K562 (cell line): Measurements from ENCODE around the gene ACOT9. TPM values are rescaled to one million over a fixed set of nuclear protein-coding genes. Genes with fewer than 3 reads are reported as not detected.

Experiments
- EHMT2 ChIP-seq: fragments of 450-650 bp; IDR thresholded peaks from 2 replicates; pipeline ENCODE4 v1.6.1; 2018; ENCODE audit warnings: antibody characterized with exemption
- ETV5 ChIP-seq: sonication (generic); formaldehyde crosslinking; IDR thresholded peaks from 2 replicates; pipeline ENCODE4 v1.4.0; 2020; ENCODE audit warnings: low read depth, mild to moderate bottlenecking, missing genetic modification reagents
- HEY1 ChIP-seq: fragments of 250-450 bp; sonication (Bioruptor Pico); IDR thresholded peaks from 2 replicates; pipeline ENCODE4 v1.5.0; 2020; ENCODE audit warnings: mild to moderate bottlenecking, moderate library complexity, borderline replicate concordance
- HNRNPK ChIP-seq: fragments of 200-400 bp; formaldehyde crosslinking; IDR thresholded peaks from one replicate; pipeline ENCODE4 v1.6.1; 2018; ENCODE audit warnings: mild to moderate bottlenecking, low read depth, low read length; ENCODE audit not compliant: poor library complexity, severe bottlenecking
- NR3C1 ChIP-seq: sonication (generic); formaldehyde crosslinking; IDR thresholded peaks from 2 replicates; pipeline ENCODE4 v1.8.1; 2022; ENCODE audit warnings: missing genetic modification reagents
- RAD21 ChIP-seq, 2 experiments: fragments of 250-450 bp in 1 of 2; fragments of 450-650 bp in 1 of 2; sonication (Bioruptor Pico) in 1 of 2; formaldehyde crosslinking in 1 of 2; IDR thresholded peaks in 1 of 2; conservative IDR thresholded peaks in 1 of 2; 2 replicates each; pipeline versions ENCODE4 v1.4.0 to v1.8.0; 2020 to 2022; ENCODE audit warnings: mild to moderate bottlenecking in 2 of 2, moderate library complexity in 1 of 2
- RFX7 ChIP-seq: fragments of 250-450 bp; sonication (Bioruptor Pico); IDR thresholded peaks from 2 replicates; pipeline ENCODE4 v1.5.1; 2021; ENCODE audit warnings: mild to moderate bottlenecking
- TAF7 ChIP-seq: fragments of 450-650 bp; IDR thresholded peaks from 2 replicates; pipeline ENCODE4 v1.6.1; 2016; ENCODE audit warnings: missing genetic modification characterization, missing compliant biosample characterization
- ZC3H11A ChIP-seq: IDR thresholded peaks from 2 replicates; pipeline ENCODE4 v1.6.1; 2012; ENCODE audit warnings: low read depth, low read length, improper control_type of control experiment
- polyA plus RNA-seq, 8 experiments: library from polyadenylated mRNA; depleted of rRNA in 4 of 8; stranded (reverse) in 5 of 8; unstranded in 3 of 8; fragments of >200 nt; fragmentation: Nextera tagmentation in 2 of 8; fragmentation: Illumina TruSeq in 1 of 8; extraction: Ambion mirVana in 2 of 8; extraction: Trizol in 1 of 8; gene quantifications; 2 replicates each; pipeline versions ENCODE4 v1.2.1 to v1.2.3, GENCODE V29; 2011 to 2014; ENCODE audit warnings: inconsistent platforms in 1 of 8, missing spikeins in 1 of 8
- total RNA-seq, 7 experiments: library from RNA; depleted of rRNA in 6 of 7; stranded (reverse); fragments of >200 nt in 6 of 7; fragmentation: Illumina TruSeq in 2 of 7; extraction: Trizol in 2 of 7; gene quantifications; 2 replicates each; pipeline versions ENCODE4 v1.2.1 to v1.2.3, GENCODE V29; 2011 to 2021; ENCODE audit warnings: low replicate concordance in 1 of 7
- TF ChIP-seq, protein P1 (sequence below): sonication (generic); formaldehyde crosslinking; IDR thresholded peaks from 2 replicates; pipeline ENCODE4 v1.8.0; 2022; ENCODE audit warnings: mild to moderate bottlenecking, missing genetic modification reagents
- TF ChIP-seq, protein P2 (sequence below): sonication (generic); formaldehyde crosslinking; IDR thresholded peaks from 2 replicates; pipeline ENCODE4 v1.4.0; 2020; ENCODE audit warnings: mild to moderate bottlenecking, missing genetic modification reagents
- TF ChIP-seq, protein P3 (sequence below): IDR thresholded peaks from 2 replicates; pipeline ENCODE4 v1.6.1; 2011; ENCODE audit not compliant: insufficient read length; ENCODE audit errors: extremely low read depth
- TF ChIP-seq, protein P4 (sequence below): fragments of 250-450 bp; sonication (Bioruptor Pico); IDR thresholded peaks from 2 replicates; pipeline ENCODE4 v1.4.0; 2020; ENCODE audit warnings: borderline replicate concordance
- TF ChIP-seq, protein P5 (sequence below): fragments of 250-450 bp; sonication (Bioruptor Pico); IDR thresholded peaks from 2 replicates; pipeline ENCODE4 v1.5.1; 2021; ENCODE audit warnings: mild to moderate bottlenecking

The ACOT9 gene
- total and polyA plus RNA-seq, 9 of the 15 experiments (the other 6 are each of a cell fraction or from before 2014, with no cell fraction given) = 31.2 to 80.9 (median 45.3) TPM

DNA sequence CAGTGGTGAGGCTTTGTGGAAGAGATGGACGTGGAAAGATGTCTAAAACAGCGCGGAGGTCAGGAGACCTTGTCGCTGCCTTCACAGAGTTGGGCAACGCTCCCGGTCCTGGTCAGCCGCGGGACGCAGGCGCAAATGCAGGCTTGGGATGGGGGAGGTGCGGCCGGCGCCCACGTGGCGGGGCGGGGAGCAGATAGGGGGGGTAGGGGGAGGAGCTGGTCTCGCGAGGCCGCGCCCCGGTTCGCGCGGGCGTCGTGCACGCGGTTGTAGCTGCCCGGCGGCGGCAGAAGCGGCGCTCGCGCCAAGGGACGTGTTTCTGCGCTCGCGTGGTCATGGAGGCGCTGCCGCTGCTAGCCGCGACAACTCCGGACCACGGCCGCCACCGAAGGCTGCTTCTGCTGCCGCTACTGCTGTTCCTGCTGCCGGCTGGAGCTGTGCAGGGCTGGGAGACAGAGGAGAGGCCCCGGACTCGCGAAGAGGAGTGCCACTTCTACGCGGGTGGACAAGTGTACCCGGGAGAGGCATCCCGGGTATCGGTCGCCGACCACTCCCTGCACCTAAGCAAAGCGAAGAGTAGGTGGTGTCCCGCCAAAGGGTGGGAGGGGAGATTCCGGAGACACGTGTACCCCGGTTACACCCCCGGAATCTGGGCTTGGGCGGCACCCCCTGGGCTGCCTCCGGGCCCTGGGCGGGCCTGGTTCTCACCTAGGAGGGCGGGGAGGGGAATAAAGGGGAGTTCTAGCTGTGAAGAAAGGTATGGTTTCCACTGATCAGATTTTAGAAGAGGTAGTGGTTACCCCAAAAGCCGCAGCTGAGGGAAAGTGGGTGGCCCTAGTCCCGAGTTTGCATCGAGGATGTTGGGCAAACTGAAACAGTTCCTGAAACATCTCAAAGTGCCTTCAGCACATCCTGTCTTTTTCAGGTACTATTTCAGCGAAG lies 75.6 kb downstream of the ACOT9 start, which contains the start of gene PRDX4 (continued):
- TF ChIP-seq ZC3H11A (no peak), HNRNPK (no peak), RAD21 (CRISPR knock-in tag; conservative IDR thresholded peaks at IDR 0.05 in 1 of 2, IDR thresholded peaks at IDR 0.05 in 1 of 2) (no peak), EHMT2 (no peak), RFX7 (CRISPR knock-in tag) (no peak), TAF7 (tag) (no peak), NR3C1 (CRISPR knock-in tag) (0 out of 2 replicates have a peak, but pooled peaks have one; percentile 52), ETV5 (CRISPR knock-in tag) (no peak), HEY1 (CRISPR knock-in tag) (no peak)
- TF ChIP-seq, protein P1, sequence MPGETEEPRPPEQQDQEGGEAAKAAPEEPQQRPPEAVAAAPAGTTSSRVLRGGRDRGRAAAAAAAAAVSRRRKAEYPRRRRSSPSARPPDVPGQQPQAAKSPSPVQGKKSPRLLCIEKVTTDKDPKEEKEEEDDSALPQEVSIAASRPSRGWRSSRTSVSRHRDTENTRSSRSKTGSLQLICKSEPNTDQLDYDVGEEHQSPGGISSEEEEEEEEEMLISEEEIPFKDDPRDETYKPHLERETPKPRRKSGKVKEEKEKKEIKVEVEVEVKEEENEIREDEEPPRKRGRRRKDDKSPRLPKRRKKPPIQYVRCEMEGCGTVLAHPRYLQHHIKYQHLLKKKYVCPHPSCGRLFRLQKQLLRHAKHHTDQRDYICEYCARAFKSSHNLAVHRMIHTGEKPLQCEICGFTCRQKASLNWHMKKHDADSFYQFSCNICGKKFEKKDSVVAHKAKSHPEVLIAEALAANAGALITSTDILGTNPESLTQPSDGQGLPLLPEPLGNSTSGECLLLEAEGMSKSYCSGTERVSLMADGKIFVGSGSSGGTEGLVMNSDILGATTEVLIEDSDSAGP (CRISPR knock-in tag) = no peak
- TF ChIP-seq, protein P2, sequence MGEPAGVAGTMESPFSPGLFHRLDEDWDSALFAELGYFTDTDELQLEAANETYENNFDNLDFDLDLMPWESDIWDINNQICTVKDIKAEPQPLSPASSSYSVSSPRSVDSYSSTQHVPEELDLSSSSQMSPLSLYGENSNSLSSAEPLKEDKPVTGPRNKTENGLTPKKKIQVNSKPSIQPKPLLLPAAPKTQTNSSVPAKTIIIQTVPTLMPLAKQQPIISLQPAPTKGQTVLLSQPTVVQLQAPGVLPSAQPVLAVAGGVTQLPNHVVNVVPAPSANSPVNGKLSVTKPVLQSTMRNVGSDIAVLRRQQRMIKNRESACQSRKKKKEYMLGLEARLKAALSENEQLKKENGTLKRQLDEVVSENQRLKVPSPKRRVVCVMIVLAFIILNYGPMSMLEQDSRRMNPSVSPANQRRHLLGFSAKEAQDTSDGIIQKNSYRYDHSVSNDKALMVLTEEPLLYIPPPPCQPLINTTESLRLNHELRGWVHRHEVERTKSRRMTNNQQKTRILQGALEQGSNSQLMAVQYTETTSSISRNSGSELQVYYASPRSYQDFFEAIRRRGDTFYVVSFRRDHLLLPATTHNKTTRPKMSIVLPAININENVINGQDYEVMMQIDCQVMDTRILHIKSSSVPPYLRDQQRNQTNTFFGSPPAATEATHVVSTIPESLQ (CRISPR knock-in tag) = no peak
- TF ChIP-seq, protein P3, sequence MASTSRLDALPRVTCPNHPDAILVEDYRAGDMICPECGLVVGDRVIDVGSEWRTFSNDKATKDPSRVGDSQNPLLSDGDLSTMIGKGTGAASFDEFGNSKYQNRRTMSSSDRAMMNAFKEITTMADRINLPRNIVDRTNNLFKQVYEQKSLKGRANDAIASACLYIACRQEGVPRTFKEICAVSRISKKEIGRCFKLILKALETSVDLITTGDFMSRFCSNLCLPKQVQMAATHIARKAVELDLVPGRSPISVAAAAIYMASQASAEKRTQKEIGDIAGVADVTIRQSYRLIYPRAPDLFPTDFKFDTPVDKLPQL = no peak
- TF ChIP-seq, protein P4, sequence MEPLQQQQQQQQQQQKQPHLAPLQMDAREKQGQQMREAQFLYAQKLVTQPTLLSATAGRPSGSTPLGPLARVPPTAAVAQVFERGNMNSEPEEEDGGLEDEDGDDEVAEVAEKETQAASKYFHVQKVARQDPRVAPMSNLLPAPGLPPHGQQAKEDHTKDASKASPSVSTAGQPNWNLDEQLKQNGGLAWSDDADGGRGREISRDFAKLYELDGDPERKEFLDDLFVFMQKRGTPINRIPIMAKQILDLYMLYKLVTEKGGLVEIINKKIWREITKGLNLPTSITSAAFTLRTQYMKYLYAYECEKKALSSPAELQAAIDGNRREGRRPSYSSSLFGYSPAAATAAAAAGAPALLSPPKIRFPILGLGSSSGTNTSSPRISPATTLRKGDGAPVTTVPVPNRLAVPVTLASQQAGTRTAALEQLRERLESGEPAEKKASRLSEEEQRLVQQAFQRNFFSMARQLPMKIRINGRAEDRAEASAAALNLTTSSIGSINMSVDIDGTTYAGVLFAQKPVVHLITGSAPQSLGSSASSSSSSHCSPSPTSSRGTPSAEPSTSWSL (CRISPR knock-in tag) = no peak
- TF ChIP-seq, protein P5, sequence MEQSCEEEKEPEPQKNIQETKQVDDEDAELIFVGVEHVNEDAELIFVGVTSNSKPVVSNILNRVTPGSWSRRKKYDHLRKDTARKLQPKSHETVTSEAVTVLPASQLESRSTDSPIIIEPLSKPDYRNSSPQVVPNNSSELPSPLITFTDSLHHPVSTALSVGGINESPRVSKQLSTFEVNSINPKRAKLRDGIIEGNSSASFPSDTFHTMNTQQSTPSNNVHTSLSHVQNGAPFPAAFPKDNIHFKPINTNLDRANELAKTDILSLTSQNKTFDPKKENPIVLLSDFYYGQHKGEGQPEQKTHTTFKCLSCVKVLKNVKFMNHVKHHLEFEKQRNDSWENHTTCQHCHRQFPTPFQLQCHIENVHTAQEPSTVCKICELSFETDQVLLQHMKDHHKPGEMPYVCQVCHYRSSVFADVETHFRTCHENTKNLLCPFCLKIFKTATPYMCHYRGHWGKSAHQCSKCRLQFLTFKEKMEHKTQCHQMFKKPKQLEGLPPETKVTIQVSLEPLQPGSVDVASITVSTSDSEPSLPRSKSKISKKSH (CRISPR knock-in tag) = no peak
